HG02623 (cell line): ENCODE results near the gene INPP4B.

ENCODE experiments used
- ATAC-seq: cut with Tn5 transposase; IDR thresholded peaks from one replicate; pipeline ENCODE4 v1.9.1; 2021; ENCODE audit warnings: moderate library complexity; ENCODE audit not compliant: unreplicated experiment

Gene INPP4B

DNA sequence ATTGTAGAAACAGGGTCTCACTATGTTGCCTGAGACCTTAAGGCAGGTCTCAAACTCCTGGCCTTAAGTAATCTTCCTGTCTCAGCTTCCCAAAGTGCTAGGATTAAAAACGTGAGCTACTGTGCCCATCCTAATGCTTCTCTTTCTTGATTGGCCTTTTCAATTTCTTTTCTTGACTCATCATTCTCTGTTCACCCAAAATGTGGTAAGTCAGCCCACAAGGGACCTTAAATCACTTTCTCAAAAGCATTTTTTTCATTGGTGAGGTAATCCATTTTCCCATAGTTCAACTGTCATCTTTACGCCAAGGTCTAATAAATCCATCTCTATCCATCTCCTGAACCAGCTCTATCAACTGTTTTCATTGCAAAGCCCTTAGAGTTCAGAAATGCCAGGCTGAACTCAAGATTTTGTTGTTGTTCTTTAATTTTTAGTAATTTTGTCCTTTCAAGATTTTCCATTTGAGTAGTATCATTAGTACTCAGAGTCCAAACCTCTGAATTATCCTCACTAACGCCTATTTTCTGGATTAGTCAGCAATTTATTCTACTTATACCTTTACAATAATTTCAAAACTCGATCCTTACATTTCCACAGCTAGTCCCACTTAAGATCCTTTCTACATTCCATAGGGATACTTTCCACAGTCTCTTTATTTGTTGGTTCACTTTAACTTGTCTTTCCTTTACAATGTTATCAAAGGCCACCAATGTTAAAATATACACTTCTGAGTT lies 681.2 kb downstream of the INPP4B start:
- ATAC-seq, result no peak

GRCh38 chr4:142161086-142161485 lies 685.0 kb downstream of the INPP4B start:
- ATAC-seq, result no peak

- no peak for ATAC-seq
Observed at GRCh38 chr4:142160509-142160908, 685.6 kb downstream of the INPP4B start.

GRCh38 chr4:142158980-142159379 lies 687.1 kb downstream of the INPP4B start:
- ATAC-seq, result no peak

DNA sequence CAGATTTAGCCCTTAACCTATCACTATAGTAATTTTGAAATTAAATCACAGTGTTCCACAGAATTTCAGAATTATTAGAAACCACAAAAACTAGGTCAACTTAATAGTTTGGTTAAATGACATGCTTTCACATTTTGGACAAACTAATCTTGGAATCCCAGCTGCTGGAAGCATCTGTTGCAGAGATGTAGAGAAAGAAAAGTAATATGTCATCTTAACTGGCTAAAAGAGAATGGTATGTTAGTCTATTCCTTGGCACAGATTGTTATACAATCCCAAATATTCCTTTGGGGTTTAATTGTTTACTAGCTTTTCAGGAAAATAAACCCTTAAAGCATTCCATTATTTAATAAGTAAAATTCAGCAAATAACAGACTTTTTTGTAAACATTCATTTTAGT lies 689.8 kb downstream of the INPP4B start:
- ATAC-seq, result no peak

DNA sequence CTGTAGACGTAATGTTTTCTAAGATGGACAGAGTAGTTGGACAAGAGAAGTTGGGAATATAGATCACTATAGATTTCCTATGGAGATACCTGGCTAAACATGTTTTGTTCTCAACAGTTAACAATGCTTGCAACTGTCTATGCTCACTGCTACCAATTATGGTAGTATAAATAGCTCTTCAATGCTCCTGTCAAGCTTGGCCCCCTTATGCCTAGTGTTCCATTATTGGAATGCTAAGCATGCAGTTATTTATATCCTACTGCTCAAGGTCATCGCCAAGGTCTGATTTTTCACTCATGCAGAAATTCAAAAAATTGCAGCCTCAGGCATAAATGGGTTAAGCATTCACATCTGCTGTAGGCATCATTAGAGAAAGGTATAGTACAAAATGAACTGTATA lies 690.8 kb downstream of the INPP4B start:
- ATAC-seq, result no peak

GRCh38 chr4:142150483-142150882 lies 695.6 kb downstream of the INPP4B start:
- ATAC-seq, result no peak

- no peak for ATAC-seq
Observed at GRCh38 chr4:142144813-142145212, 701.3 kb downstream of the INPP4B start.

- ATAC-seq, result no peak
Observed at GRCh38 chr4:142142366-142143054, 703.6 kb downstream of the INPP4B start.

GRCh38 chr4:142141224-142141623 lies 704.9 kb downstream of the INPP4B start:
- no peak for ATAC-seq

GRCh38 chr4:142130666-142131065 lies 715.4 kb downstream of the INPP4B start:
- ATAC-seq, result no peak

GRCh38 chr4:142129931-142130330 lies 716.2 kb downstream of the INPP4B start:
- ATAC-seq, result no peak

GRCh38 chr4:142129473-142129872 lies 716.6 kb downstream of the INPP4B start:
- no peak for ATAC-seq

GRCh38 chr4:142128529-142128928 lies 717.6 kb downstream of the INPP4B start:
- ATAC-seq, result no peak

- peak; percentile 75 for ATAC-seq
Observed at GRCh38 chr4:142126890-142127497, 719.1 kb downstream of the INPP4B start.

DNA sequence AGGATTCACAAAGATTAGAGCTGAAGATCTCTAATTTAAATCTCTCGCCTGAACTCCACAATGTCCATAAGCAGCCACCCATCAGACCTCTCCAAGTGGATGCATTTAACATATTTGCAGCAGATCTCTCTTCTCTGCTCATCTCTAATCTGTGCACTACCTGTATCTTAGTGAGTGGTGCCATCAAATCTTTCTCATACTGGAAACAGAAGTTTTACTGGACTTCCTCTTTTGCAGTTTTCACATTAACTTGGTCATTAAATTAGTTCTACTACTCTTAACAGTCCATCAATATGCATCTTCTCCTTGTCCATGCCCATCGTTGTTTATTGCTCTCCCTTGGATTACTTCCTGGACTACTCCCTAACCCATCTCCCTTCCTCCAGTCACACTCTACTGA lies 721.2 kb downstream of the INPP4B start:
- ATAC-seq, result no peak

- ATAC-seq, result no peak
Observed at GRCh38 chr4:142121448-142122350, 724.4 kb downstream of the INPP4B start.

GRCh38 chr4:142120921-142121320 lies 725.2 kb downstream of the INPP4B start:
- ATAC-seq, result no peak

GRCh38 chr4:142112451-142112850 lies 733.6 kb downstream of the INPP4B start:
- ATAC-seq, result no peak

DNA sequence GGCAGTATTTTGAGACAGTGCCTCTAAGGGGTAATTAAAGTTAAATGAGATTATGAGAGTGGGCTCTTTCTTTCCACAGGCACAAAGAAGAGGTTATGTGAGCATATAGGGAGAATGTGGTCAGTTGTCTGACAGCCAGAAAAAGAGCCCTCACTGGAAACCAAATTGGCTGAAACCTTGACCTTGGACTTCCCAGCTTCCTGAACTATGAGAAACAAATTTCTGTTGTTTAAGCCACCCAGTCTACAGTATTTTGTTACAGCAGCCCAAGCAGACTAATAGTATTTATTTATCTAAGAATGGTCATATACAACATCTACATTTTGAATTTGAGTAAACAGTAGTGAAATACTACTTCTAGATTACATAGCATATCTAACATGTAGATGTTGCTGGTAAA lies 736.0 kb downstream of the INPP4B start:
- ATAC-seq, result no peak

- ATAC-seq, result no peak
Observed at GRCh38 chr4:142104041-142104440, 742.1 kb downstream of the INPP4B start.
